Naive thymus-derived CD8-positive, alpha-beta T cell (primary cell): ENCODE results near the gene SLC25A30. TPM values are rescaled to one million over a fixed set of nuclear protein-coding genes. Genes with fewer than 3 reads are reported as not detected.
"Not testable (repeated sequence)": the region's sequence is repeated elsewhere in the genome, so short reads cannot be mapped to it uniquely, and the experiment has no call there.

Source experiments
- ATAC-seq, 2 donors: fragments of 150-1000 bp; cut with Tn5 transposase in 1 of 2; sonication (Bioruptor Pico), chemical (Tn5 transposase) in 1 of 2; 1 replicate in 1 of 2; 2 replicates in 1 of 2; pipeline ENCODE4 v1.10.0; 2021; ENCODE audit warnings: mild to moderate bottlenecking in 2 of 2, moderate library complexity in 2 of 2
- POLR2A ChIA-PET: fragments of 350-600 bp; sonication (Branson Sonifier 250); formaldehyde crosslinking; loops from one replicate; lab custom pipeline; 2021; ENCODE audit warnings: antibody characterized with exemption; lab: Charles Lee
- DNase-seq, 10 donors: peaks; one replicate each; pipeline versions ENCODE4 v3.0.0 to v3.0.0-alpha.2; 2020 to 2022
- H3K27ac Mint-ChIP-seq, 10 donors: one replicate each; pipeline ENCODE4 v1.8.0; 2020 to 2022; ENCODE audit warnings: mild to moderate bottlenecking in 10 of 10, mixed read lengths in 10 of 10, moderate library complexity in 4 of 10, inconsistent platforms in 1 of 10
- H3K27me3 Mint-ChIP-seq, 5 donors: one replicate each; pipeline ENCODE4 v1.8.0; 2021 to 2022; ENCODE audit warnings: mixed read lengths in 5 of 5
- H3K36me3 Mint-ChIP-seq, 3 donors: one replicate each; pipeline ENCODE4 v1.8.0; 2020 to 2022; ENCODE audit warnings: mixed read lengths in 3 of 3, mild to moderate bottlenecking in 2 of 3, inconsistent platforms in 1 of 3
- H3K4me1 Mint-ChIP-seq, 4 donors: one replicate each; pipeline ENCODE4 v1.8.0; 2021 to 2022; ENCODE audit warnings: mixed read lengths in 4 of 4
- H3K4me3 Mint-ChIP-seq, 10 donors: one replicate each; pipeline ENCODE4 v1.8.0; 2020 to 2022; ENCODE audit warnings: mild to moderate bottlenecking in 10 of 10, mixed read lengths in 10 of 10, moderate library complexity in 6 of 10, inconsistent platforms in 1 of 10
- H3K9me3 Mint-ChIP-seq, 9 donors: one replicate each; pipeline ENCODE4 v1.8.0; 2020 to 2022; ENCODE audit warnings: mixed read lengths in 9 of 9, mild to moderate bottlenecking in 3 of 9, inconsistent platforms in 1 of 9, moderate library complexity in 1 of 9
- polyA plus RNA-seq, 3 donors: library from polyadenylated mRNA; unstranded; fragments of 300-500 nt; fragmentation: Illumina TruSeq; gene quantifications; one replicate each; pipeline ENCODE4 v1.2.3, GENCODE V29; 2021
- total RNA-seq, 8 experiments: library from RNA in 2 of 8; stranded (reverse) in 2 of 8; gene quantifications; one replicate each; pipeline ENCODE4 v1.2.3 and lab custom pipeline; 2021 to 2026

Gene SLC25A30
- total and polyA plus RNA-seq, 5 experiments from 2014 or later: 1.2 to 25.8 (median 1.9) TPM

GRCh38 chr13:45356966-45357672 is 61.1 kb downstream of the SLC25A30 start:
- Mint-ChIP-seq H3K9me3 (no peaks in the 10 kb centered on the region), H3K36me3 (peaks cover 0 to 66% (median 11%) of the 10 kb centered on the region in 3 donors), H3K27me3 (no peaks in the 10 kb centered on the region), H3K27ac (peak overlapping the region; percentile 29 to 91 (median 80)), H3K4me3 (no peak overlapping the region), H3K4me1 (peaks cover 6 to 19% (median 15%) of the 10 kb centered on the region in 4 donors)
- no peak for DNase-seq
- POLR2A ChIA-PET: interaction anchor here (0.8 to 1.1 kb wide), 2 partner anchors 16 to 42 kb away, joined by 3 to 4 read pairs; partner anchors contain the start of gene TPT1
- no peak for ATAC-seq

- POLR2A ChIA-PET: interaction anchor here (0.7 kb wide), 1 partner anchor 10 kb away, joined by 4 read pairs; no protein-coding TSS in a partner anchor
- no peak overlapping the region for H3K4me3 Mint-ChIP-seq
- H3K4me1 Mint-ChIP-seq: peaks cover 8 to 14% (median 12%) of the 10 kb centered on the region in 4 donors
- DNase-seq (no peak), ATAC-seq (no peak)
- H3K36me3 Mint-ChIP-seq: peaks cover 0 to 69% (median 9%) of the 10 kb centered on the region in 3 donors
- H3K27ac Mint-ChIP-seq: peak overlapping the region in 5 of 10 donors; percentile 18 to 77 (median 50)
- H3K27me3 Mint-ChIP-seq: no peaks in the 10 kb centered on the region
- no peaks in the 10 kb centered on the region for H3K9me3 Mint-ChIP-seq
Measured at GRCh38 chr13:45353895-45354294, 64.3 kb downstream of the SLC25A30 start.

- Mint-ChIP-seq H3K4me3 (no peak overlapping the region), H3K9me3 (no peaks in the 10 kb centered on the region), H3K4me1 (peaks cover 5 to 12% (median 9%) of the 10 kb centered on the region in 4 donors), H3K27ac (no peak overlapping the region), H3K27me3 (no peaks in the 10 kb centered on the region), H3K36me3 (peaks cover 0 to 75% (median 9%) of the 10 kb centered on the region in 3 donors)
- POLR2A ChIA-PET: interaction anchor here (0.7 kb wide), 1 partner anchor 116 kb away, joined by 3 read pairs; no protein-coding TSS in a partner anchor
- DNase-seq (no peak), ATAC-seq (no peak)
Measured at GRCh38 chr13:45352031-45352430, 66.1 kb downstream of the SLC25A30 start.

GRCh38 chr13:45350152-45350551 is 68.0 kb downstream of the SLC25A30 start:
- POLR2A ChIA-PET: interaction anchor here (1.1 kb wide), 1 partner anchor 40 kb away, joined by 3 read pairs; no protein-coding TSS in a partner anchor
- Mint-ChIP-seq H3K27me3 (no peaks in the 10 kb centered on the region), H3K4me3 (no peak overlapping the region), H3K27ac (peak overlapping the region in 3 of 10 donors; percentile 24 to 49 (median 44)), H3K36me3 (peaks cover 0 to 84% (median 12%) of the 10 kb centered on the region in 3 donors), H3K9me3 (no peaks in the 10 kb centered on the region), H3K4me1 (peaks cover 5 to 9% (median 6%) of the 10 kb centered on the region in 4 donors)
- ATAC-seq (no peak), DNase-seq (no peak)

GRCh38 chr13:45349438-45349837 is 68.7 kb downstream of the SLC25A30 start:
- H3K4me1 Mint-ChIP-seq: peaks cover 5 to 11% (median 8%) of the 10 kb centered on the region in 4 donors
- H3K27me3 Mint-ChIP-seq: no peaks in the 10 kb centered on the region
- POLR2A ChIA-PET: no interaction called here
- H3K4me3 Mint-ChIP-seq: no peak overlapping the region
- H3K36me3 Mint-ChIP-seq: peaks cover 0 to 84% (median 14%) of the 10 kb centered on the region in 3 donors
- no peaks in the 10 kb centered on the region for H3K9me3 Mint-ChIP-seq
- DNase-seq: no peak
- no peak for ATAC-seq
- H3K27ac Mint-ChIP-seq: peak overlapping the region in 3 of 10 donors; percentile 39 to 60 (median 52)

GRCh38 chr13:45344064-45344463 is 74.1 kb downstream of the SLC25A30 start:
- peaks cover 7 to 62% (median 21%) of the 10 kb centered on the region in 3 donors for H3K36me3 Mint-ChIP-seq
- DNase-seq, ATAC-seq, H3K9me3 Mint-ChIP-seq, H3K27me3 Mint-ChIP-seq, POLR2A ChIA-PET: not testable (repeated sequence)
- H3K27ac Mint-ChIP-seq: peak overlapping the region in 3 of 10 donors; percentile 28 to 62 (median 53)
- H3K4me1 Mint-ChIP-seq: peaks cover 10 to 42% (median 30%) of the 10 kb centered on the region in 4 donors
- peak overlapping the region in 1 of 10 donors; percentile 22 for H3K4me3 Mint-ChIP-seq

Other genes with a start within 250 kb of the SLC25A30 start
- not detected for gene KCTD4, start 217.3 kb downstream of the SLC25A30 start, total RNA-seq
- under 1 TPM in 1 of 3 donors, not detected in 2; 0.16 TPM for gene KCTD4, start 217.3 kb downstream of the SLC25A30 start, polyA plus RNA-seq
- over 10,000 TPM; 10,139 to 10,909 TPM for gene TPT1, start 77.2 kb downstream of the SLC25A30 start, total RNA-seq
- 1,000 to 10,000 TPM; 3,681 to 4,532 (median 4,400) TPM for gene TPT1, start 77.2 kb downstream of the SLC25A30 start, polyA plus RNA-seq
- gene COG3, start 46.6 kb upstream of the SLC25A30 start, total RNA-seq: 10 to 100 TPM; 45.8 to 48.9 TPM
- gene COG3, start 46.6 kb upstream of the SLC25A30 start, polyA plus RNA-seq: 10 to 100 TPM; 22.2 to 29.9 (median 27.4) TPM
- not detected for gene ERICH6B, start 197.4 kb upstream of the SLC25A30 start, total RNA-seq
- not detected for gene ERICH6B, start 197.4 kb upstream of the SLC25A30 start, polyA plus RNA-seq